HG03521 (cell line): ENCODE measurements around the gene ADARB2.

Source experiments
- ATAC-seq: cut with Tn5 transposase; IDR thresholded peaks from one replicate; pipeline ENCODE4 v1.9.1; 2021; ENCODE audit warnings: mild to moderate bottlenecking, moderate library complexity; ENCODE audit not compliant: unreplicated experiment

Gene ADARB2

DNA sequence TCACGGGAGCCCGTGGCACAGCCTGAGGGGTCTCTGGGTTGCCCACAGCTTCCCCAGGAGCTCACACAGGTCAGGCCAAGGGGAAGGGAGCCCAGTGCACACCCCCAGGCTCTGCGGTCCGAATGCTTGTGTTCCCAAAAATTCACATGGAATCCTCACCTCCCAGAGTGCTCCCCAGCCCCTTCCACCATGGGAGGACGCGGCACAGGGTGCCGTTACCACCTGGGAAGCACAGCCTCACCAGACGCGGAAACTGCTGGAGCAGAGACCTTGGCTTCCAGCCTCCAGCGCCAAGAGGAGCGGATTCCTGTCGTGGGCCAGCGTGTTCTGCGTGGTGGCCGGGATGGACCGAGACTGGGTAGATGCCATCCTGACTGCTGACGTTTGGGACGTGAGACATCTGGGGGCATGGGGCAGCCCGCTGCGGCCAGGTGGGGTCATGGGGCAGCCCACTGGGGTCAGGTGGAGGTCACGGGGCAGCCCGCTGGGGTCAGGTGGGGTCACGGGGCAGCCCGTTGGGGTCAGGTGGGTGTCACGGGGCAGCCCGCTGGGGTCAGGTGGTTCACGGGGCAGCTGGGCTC is 531.8 kb downstream of the ADARB2 start:
- no peak for ATAC-seq

GRCh38 chr10:1204434-1205326 is 532.6 kb downstream of the ADARB2 start:
- ATAC-seq, result no peak

GRCh38 chr10:1203704-1204103 is 533.6 kb downstream of the ADARB2 start:
- no peak for ATAC-seq

- no peak for ATAC-seq
These were observed 534.1 kb downstream of the ADARB2 start for GRCh38 chr10:1203216-1203615.

GRCh38 chr10:1202343-1202742 is 535.0 kb downstream of the ADARB2 start:
- no peak for ATAC-seq

GRCh38 chr10:1200866-1201807 is 536.2 kb downstream of the ADARB2 start:
- no peak for ATAC-seq

- no peak for ATAC-seq
These were observed 537.2 kb downstream of the ADARB2 start for GRCh38 chr10:1199897-1200721.

- no peak for ATAC-seq
These were observed 538.0 kb downstream of the ADARB2 start for GRCh38 chr10:1199345-1199673.

- ATAC-seq, result no peak
These were observed 538.6 kb downstream of the ADARB2 start for GRCh38 chr10:1198453-1199344.

DNA sequence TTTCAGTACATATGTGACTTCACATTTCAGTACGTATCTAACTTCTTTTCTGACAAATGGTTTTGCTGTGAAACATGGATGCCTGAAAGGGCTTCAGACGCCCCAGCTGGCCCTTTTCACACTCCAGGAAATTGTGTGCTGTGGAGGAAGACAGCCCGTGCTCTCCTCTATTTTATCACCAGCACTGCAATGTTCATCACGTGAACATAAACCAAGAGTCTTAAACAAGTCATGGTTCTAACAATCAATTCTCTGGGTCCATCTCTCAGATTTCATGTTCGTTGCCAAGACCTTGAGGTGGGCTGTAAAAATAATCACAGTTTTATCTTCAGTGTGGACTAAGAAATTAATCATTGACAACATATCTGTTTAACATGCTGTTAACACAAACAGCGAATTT is 539.9 kb downstream of the ADARB2 start:
- no peak for ATAC-seq

GRCh38 chr10:1196656-1197055 is 540.7 kb downstream of the ADARB2 start:
- no peak for ATAC-seq

DNA sequence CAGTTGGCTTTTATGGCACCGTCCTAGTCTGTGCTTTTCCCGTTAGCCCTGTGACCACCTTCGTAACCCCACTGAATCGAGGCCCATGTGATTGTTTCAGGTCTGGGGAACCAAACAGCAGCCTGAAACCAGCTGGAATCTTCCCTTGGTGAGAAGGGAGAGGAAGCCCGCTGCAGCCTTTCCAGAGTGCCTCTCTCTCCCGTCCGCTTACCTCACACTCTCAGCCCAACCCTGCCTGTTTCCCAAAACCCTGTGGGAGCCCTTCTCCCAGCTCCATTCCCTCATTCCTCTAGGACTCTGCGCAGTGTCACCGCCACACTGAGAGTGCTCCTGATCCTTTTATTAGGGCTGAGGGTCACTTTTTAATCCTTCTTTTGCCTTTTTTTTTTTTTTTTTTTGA is 541.5 kb downstream of the ADARB2 start:
- no peak for ATAC-seq

DNA sequence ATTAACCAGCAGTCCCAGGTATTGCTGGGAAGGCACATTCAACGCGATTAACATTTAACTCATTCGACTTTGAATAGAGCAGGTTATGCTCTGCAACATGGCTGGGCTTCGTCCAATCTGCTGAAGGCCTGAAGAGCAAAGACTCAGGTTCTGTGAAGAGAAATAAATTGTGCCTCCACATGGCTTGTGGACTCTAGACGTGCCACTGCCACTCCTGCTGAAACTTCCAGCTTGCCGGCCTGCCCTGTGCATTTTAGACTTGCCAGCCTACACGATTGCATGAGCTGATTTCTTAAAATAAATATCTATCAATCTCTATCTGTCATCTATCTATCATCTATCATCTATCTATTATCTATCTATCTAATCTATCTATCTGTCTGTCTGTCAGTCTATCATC is 543.2 kb downstream of the ADARB2 start:
- ATAC-seq, result no peak

DNA sequence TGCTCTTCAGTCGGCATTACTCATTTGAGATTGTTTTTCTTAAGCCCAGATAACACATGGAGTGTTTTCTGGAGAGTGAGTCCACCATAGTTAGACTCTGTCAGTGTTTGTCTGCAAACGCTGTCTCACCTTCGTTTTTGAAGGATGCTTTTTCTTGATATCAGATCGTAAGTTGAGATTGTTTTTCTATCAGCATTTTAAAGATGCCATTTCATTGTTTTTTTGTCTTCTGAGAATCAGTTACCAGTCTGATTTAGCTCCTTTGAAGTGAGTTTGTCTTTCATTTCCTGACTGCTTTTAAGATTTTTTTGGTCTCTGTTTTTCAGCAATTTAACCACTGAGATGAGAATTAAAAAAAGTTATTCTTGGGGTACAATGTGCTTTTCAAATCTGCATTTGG is 543.8 kb downstream of the ADARB2 start:
- no peak for ATAC-seq

- no peak for ATAC-seq
These were observed 545.6 kb downstream of the ADARB2 start for GRCh38 chr10:1191752-1192151.

GRCh38 chr10:1190791-1191490 is 546.4 kb downstream of the ADARB2 start:
- ATAC-seq, result no peak

- ATAC-seq, result no peak
These were observed 547.3 kb downstream of the ADARB2 start for GRCh38 chr10:1190052-1190395.

- ATAC-seq, result no peak
These were observed 547.9 kb downstream of the ADARB2 start for GRCh38 chr10:1189166-1190051.
